Stimulated activated CD8-positive, alpha-beta memory T cell treated with anti-CD3 and anti-CD28 coated beads, Interleukin-4, amount 100 ng/mL, for 48 hours (primary cell): ENCODE results near the gene ZNF536.

ENCODE experiments used
- DNase-seq: peaks from one replicate; pipeline ENCODE4 v3.0.0-alpha.2; 2020

The ZNF536 gene

GRCh38 chr19:30580673-30581072 lies 208.5 kb downstream of the ZNF536 start:
- DNase-seq, result no peak

- DNase-seq, result no peak
These were observed 211.9 kb downstream of the ZNF536 start for GRCh38 chr19:30584090-30584489.

GRCh38 chr19:30587869-30588268 lies 215.7 kb downstream of the ZNF536 start:
- no peak for DNase-seq

DNA sequence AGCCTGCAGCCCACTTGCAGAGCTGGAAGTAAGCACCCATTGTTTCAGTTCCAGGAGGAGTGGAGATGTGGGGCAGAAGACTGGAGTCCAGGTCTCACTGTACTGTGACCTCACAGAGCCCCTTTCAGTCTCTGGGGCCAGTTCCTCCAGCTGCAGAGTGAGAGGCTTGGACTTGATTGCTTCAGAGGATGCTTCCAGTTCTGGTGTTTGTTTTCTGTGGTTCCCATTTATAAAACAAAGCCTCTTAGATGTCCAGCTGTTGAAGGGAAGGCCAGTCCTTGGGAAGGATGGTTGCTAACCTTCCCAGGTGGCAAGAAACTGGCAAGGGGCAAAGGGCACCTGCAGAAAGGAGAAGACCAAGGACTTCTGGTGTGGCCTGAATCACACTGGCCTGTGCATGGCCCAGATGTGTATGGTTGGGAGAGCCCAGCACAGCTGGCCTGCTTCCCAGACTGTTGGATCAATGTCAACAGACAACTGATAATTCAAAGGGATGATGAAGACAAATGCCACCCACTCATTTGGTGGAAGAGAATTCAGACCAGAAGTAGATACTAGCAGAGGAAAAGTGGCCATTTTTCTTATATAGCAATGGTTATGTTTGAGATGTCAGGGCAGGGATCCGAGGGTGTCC lies 218.5 kb downstream of the ZNF536 start:
- no peak for DNase-seq

- no peak for DNase-seq
These were observed 221.2 kb downstream of the ZNF536 start for GRCh38 chr19:30593356-30593755.

DNA sequence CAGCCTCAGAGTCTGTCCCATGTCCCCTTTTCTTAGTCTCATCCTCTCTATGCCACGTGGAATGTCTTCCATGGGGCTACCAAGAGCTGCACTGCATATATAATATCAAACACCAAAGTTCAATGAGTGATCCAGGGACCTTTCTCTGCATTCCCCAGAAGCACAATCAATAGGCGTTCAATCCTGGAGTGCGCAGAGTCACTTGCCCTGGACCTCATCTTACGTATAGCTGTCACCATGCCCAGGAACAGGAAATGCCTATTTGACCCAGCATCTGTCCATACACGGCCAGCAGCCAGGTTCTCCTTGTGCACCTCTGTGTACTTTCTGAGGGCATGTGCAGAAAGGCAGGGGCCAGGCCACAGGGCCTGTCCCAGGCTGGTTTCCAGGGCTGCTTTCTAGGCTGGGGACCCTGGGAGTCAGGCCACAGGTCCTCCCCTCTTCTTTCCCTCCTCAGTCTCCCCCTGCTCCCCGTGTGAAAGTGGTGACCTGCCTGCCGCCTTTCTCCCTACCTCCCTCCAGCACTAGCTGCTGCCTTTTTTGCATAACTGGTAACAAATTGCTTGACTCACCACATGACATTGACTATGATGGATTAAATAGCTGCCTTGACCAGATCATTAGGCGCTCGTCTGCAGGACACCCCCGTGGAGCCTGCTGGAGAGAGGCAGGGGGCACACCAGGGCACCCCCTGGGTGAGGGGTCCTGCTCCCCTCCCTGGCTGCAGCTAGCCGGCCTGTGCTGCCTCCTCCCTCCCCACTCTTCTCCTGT lies 222.0 kb downstream of the ZNF536 start:
- no peak for DNase-seq

DNA sequence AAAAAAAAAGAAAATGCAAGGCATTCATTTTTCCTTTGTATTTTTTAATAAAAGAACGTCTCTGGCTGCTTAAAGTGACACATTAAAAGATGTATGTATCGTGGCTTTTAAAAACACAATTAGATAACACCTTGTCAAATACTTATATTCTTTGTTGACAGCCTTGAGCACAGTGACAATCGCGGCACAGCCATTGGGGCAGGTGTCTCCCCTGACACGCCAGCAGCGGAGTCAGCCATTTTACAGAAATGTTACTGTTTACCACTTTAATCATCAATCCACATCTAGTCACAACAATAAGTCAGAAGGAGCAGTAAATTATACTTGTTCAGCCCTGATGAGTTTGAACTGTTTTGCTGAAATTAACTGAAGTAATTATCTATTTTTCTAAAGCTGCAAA lies 224.1 kb downstream of the ZNF536 start:
- no peak for DNase-seq

GRCh38 chr19:30596813-30597399 lies 224.7 kb downstream of the ZNF536 start:
- DNase-seq, result no peak

GRCh38 chr19:30598688-30599087 lies 226.5 kb downstream of the ZNF536 start:
- no peak for DNase-seq

DNA sequence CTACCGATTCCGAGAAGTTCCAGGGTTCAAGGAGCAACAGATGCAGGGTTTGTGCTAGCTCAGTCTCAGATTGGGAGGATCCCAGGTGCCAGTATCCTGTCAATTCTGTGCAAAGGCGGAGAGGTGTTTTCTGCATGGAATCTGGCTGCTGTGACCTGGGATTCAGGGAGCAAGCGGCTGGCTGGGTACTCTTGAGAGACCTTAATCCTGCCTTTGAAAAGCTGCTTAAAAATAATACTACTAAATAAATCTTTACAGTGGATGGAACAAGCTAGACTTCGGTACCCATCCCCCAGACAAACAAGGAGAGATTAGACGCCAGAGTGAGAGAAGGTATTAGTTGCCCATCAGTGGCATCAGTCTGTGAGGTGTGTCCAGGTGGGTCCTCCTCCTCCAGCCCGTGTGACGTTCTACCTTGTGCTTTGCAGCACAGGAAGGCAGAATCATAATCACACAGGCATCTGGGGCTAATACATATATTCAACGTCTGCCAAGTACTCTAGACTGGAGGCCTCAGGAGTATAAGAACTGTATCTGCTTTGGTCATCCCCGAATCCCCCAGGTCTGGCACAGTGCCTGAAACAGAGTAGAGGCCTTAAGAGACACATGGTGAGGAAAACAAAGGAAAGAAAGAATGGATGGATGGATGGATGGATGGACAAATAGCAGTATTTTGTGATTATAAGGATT lies 230.6 kb downstream of the ZNF536 start:
- no peak for DNase-seq

DNA sequence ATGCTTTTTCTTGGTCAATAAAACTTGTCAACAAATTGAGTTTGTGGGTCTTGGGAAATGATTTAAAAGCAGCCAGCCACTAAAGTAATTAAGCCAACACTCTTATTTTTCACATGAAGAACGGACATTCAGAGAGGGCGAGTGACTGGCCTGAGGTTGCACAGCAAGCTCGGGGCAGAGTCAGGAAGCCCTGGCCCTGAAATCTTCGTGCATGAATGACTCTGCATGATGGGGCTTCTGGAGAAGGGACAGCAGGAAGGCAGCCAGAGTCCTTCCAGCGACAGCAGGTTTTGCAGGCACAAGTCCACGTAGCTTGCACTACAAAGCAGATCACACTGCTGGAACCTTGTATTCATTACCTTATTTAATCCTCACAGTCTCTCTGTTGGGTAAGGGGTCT lies 232.5 kb downstream of the ZNF536 start:
- DNase-seq, result no peak

DNA sequence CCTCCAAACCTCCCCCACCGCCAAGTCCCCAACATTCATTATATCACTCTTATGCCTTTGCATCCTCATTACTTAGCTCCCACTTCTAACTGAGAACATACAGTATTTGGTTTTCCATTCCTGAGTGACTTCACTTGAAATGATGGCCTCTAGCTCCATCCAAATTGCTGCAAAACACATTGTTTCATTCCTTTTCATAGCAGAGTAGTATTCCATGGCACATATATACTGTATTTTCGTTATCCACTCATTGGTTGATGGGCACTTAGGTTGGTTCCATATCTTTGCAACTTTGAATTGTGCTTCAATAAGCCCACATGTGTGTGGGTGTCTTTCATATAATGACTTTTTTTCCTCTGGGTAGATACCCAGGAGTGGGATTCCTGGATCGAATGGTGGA lies 233.1 kb downstream of the ZNF536 start:
- no peak for DNase-seq

DNA sequence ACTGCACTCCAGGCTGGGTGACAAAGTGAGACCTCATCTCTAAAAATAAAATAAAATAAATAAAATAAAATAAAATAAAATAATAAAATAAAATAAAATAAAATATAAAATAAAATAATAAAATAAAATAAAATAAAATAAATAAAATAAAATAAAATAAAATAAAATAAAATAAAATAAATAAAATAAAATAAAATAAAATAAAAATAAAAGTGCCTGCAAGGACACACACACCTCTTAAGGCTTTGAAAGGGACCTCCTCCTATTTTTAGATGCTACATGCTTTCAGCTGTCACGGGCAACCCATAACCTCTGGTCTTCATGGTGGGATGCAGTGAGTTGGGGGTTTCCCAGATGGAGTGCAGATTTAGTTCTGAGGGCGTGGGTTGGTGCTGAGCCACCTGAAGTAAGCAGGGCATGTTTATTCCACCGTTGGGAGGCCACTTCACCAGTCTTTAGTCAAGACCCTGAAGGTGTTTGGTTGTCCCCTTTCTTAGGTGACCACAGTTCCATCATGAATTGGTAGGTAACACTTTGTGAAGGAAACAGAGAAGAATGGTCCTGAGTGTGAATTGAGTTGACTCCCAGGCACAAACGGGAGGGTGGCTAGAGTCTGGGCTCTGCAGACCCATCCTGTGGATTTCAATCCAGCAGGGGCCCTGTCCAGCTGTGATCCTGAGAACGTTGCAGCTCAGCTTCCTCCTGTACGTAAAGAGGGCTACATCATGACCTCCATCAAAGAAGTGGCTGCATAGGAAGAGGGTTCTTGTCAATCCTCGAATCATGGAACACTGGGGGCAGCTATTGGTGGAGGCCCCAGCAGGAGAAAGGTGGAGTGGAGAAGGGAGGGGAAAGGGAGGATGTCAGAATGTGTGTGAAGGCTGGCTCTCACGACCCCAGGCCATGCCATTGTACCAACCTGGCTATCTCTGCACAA lies 234.2 kb downstream of the ZNF536 start:
- no peak for DNase-seq
